PFSK-1 (cell line): ENCODE results near the gene SYNPO.

ENCODE experiments used
- FOXP2 ChIP-seq: optimal IDR thresholded peaks from 2 replicates; pipeline ENCODE3; 2011; ENCODE audit warnings: borderline replicate concordance, control low read depth, inconsistent platforms; ENCODE audit not compliant: insufficient read depth; ENCODE audit errors: extremely low read length, extremely low read depth
- POLR2AphosphoS5 ChIP-seq: IDR thresholded peaks from 2 replicates; pipeline ENCODE4 v1.6.1; 2012; ENCODE audit warnings: low read depth, mild to moderate bottlenecking, control low read depth, low read length, moderate library complexity
- SIN3A ChIP-seq: IDR thresholded peaks from 2 replicates; pipeline ENCODE4 v1.6.1; 2012; ENCODE audit warnings: mild to moderate bottlenecking, low read length, moderate library complexity, borderline replicate concordance; ENCODE audit not compliant: insufficient read depth
- TAF1 ChIP-seq: IDR thresholded peaks from 2 replicates; pipeline ENCODE4 v1.6.1; 2012; ENCODE audit warnings: low read length, control low read depth, borderline replicate concordance; ENCODE audit not compliant: insufficient read depth
- TF ChIP-seq, protein P1 (sequence below), 2 experiments: IDR thresholded peaks; 2 replicates each; pipeline versions ENCODE4 v1.6.1 to v1.8.0; 2011 to 2012; ENCODE audit warnings: low read depth in 2 of 2, low read length in 2 of 2, control low read depth in 1 of 2, inconsistent platforms in 1 of 2, mild to moderate bottlenecking in 1 of 2, moderate library complexity in 1 of 2; ENCODE audit not compliant: insufficient read depth in 1 of 2

Gene SYNPO

DNA sequence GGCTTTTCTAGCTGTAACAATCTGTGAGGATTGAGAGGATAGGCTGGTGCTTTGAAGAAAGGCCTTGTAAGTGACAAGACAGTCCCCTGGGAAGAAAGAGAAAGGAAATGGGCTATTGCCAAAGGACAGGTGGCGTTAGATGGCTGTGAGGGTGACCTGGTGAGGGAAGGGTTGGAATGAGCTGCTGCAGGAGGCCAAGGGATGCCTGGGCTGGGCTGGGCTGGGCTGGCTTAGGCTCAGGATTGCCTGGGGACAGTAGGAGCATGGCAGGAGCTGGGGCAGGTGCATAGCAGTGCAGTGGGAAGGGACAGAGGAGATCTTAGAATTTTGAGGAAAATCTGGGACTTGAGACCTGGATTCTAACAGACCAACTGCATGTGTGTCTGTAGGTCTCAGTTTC lies 10.9 kb downstream of the SYNPO start:
- TF ChIP-seq POLR2AphosphoS5 (no peak), FOXP2 (no peak)

DNA sequence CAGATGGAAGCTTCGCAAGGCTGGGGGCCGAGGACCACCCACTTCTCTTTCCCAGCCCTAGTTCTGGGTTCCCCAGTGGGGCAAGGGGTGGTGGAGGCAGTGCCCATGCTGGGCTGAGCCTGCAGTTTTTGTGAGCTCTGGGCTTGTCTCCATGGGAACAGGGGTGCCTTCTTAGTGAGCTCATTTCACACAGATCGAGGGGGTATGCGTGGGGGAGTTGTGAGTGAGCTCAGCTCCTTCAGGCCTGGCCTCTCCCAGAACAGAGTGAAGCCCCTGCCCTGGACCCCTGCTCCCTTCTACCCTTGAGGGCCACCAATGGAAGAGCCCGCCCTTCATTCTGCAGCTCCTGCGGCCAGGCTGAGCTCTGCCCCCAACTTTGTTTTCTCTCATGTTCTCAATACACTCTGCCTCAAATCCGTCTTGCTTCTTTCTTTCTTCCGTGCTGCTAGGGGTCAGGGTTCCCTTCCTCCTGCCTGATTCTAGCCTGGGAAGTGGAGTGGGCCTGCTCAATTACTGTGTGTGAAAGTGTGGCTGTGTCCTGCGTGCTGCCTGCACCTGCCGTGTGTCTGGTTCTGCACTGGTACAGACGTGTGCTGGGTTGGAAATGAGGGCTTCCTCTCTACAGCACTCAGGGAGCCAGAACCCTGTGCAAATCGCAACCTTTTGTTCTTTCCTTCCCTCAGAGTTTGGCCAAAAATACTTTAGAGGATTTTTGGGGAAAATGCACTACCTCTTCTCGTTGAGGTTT lies 11.6 kb downstream of the SYNPO start:
- TF ChIP-seq SIN3A (no peak), POLR2AphosphoS5 (no peak), FOXP2 (no peak), TAF1 (no peak)
- TF ChIP-seq, protein P1, sequence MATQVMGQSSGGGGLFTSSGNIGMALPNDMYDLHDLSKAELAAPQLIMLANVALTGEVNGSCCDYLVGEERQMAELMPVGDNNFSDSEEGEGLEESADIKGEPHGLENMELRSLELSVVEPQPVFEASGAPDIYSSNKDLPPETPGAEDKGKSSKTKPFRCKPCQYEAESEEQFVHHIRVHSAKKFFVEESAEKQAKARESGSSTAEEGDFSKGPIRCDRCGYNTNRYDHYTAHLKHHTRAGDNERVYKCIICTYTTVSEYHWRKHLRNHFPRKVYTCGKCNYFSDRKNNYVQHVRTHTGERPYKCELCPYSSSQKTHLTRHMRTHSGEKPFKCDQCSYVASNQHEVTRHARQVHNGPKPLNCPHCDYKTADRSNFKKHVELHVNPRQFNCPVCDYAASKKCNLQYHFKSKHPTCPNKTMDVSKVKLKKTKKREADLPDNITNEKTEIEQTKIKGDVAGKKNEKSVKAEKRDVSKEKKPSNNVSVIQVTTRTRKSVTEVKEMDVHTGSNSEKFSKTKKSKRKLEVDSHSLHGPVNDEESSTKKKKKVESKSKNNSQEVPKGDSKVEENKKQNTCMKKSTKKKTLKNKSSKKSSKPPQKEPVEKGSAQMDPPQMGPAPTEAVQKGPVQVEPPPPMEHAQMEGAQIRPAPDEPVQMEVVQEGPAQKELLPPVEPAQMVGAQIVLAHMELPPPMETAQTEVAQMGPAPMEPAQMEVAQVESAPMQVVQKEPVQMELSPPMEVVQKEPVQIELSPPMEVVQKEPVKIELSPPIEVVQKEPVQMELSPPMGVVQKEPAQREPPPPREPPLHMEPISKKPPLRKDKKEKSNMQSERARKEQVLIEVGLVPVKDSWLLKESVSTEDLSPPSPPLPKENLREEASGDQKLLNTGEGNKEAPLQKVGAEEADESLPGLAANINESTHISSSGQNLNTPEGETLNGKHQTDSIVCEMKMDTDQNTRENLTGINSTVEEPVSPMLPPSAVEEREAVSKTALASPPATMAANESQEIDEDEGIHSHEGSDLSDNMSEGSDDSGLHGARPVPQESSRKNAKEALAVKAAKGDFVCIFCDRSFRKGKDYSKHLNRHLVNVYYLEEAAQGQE (IDR thresholded peaks at IDR 0.05; ENCODE audit: insufficient read depth in 1 of 2, low read depth in 2 of 2, low read length in 2 of 2), result no peak

DNA sequence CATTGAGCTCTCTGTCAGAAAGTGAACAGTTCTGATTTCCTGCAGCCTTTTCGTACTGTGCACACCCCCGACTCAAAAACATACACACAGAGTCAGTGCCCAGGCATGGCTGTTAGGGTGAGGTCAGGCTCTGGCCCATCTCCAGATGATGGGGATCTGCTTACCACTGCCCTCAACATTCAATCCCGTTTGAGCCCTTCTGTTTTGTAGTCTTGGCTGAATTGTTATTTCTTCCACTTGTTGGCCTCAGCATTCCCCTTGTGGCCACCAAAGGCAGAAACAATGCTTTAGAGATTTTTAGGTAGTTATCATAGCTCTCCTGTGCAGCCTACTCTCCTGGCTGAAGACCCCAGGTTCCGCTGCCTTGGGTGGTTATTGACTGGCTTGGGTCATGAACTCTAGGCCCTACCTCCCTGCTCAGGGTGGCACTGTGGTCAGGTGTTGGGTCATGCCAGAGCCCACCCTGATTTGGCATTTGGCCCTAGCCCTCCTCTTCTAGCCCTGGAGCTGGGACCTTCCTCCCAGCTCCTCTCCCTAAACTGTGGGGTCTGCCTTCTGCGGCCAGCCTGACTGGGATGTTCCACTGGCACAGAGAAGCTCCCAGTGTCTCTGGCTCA lies 12.8 kb downstream of the SYNPO start:
- TF ChIP-seq POLR2AphosphoS5 (no peak), TAF1 (no peak), SIN3A (no peak), FOXP2 (no peak)
- TF ChIP-seq, protein P1 (IDR thresholded peaks at IDR 0.05; ENCODE audit: insufficient read depth in 1 of 2, low read depth in 2 of 2, low read length in 2 of 2), result no peak

DNA sequence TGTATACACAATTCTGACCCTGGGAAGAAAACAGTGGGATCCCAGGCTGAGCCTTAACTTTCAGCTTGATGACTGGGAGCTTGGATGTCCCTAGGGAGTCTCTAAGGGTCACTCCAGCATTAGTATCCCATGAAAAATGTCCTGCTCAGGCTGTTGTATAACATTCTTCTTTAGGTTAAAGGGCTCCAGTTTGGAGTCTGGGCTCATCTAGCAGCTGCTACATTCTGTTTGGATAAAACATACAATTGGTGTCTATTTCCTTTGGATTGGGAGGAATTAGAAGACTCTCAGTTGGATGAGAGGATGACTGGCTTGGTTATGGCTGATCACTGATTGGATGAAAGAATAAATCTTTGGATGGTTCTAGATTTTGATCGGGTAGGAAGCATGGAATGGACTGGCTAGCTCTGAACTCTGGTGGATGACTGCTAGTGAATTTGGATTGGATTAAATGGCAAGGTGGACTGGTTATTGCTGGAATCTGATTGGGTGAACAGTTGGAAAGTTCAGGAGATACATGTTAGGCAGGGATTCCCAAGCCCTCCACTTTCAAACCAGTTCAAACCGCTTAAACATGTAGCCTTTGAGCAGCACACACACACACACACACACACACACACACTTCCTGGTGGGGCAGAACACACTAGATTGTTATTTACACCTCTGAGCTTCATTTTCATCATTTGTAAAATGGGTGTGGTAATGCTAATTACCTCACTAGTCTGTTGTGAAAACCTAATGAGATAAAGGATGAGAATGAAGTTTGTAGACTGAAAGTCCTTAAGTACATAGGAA lies 13.5 kb downstream of the SYNPO start:
- TF ChIP-seq FOXP2 (no peak), POLR2AphosphoS5 (no peak), TAF1 (no peak), SIN3A (no peak)
- TF ChIP-seq, protein P1 (IDR thresholded peaks at IDR 0.05; ENCODE audit: insufficient read depth in 1 of 2, low read depth in 2 of 2, low read length in 2 of 2), result no peak

DNA sequence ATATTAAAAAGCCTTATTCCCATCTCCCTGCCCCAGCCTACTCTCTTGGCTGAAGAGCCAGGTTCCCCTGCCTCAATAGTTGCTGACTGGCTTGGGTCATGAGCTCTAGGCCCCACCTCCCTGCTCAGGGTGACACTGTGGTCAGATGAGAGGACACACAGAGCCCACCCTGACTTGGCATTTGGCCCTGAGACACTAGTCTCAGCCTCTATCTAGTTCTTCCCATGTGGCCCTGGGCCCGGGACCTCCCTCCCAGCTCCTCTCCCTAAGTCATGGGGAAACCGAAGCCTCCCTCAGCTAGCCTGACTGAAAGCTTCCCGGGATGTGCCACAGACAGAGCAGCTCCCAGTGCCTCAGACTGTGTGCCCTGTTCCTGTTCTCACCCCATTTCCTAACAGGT lies 14.8 kb downstream of the SYNPO start:
- TF ChIP-seq FOXP2 (no peak), SIN3A (no peak)
